KMS-11 (cell line): ENCODE results near the gene KMT2C.

Experiments used
- H2AFZ ChIP-seq: fragments of 200-600 bp; sonication (generic); 2 replicates; pipeline ENCODE4 v1.6.1; 2016; ENCODE audit warnings: antibody characterized with exemption, mixed run types, low read depth
- H3K27ac ChIP-seq: fragments of 200-600 bp; sonication (generic); 2 replicates; pipeline ENCODE4 v1.6.1; 2016; ENCODE audit warnings: mild to moderate bottlenecking, mixed run types
- H3K27me3 ChIP-seq: fragments of 200-600 bp; sonication (generic); 2 replicates; pipeline ENCODE4 v1.6.1; 2017; ENCODE audit warnings: mild to moderate bottlenecking, low read depth, mixed run types, moderate library complexity; ENCODE audit not compliant: insufficient read depth
- H3K36me3 ChIP-seq: fragments of 200-600 bp; sonication (generic); 2 replicates; pipeline ENCODE4 v1.6.1; 2017; ENCODE audit warnings: mild to moderate bottlenecking, mixed run types; ENCODE audit not compliant: insufficient read depth
- H3K4me1 ChIP-seq: fragments of 200-600 bp; sonication (generic); 2 replicates; pipeline ENCODE4 v1.6.1; 2016; ENCODE audit warnings: mild to moderate bottlenecking, low read depth, mixed run types; ENCODE audit not compliant: poor library complexity, severe bottlenecking
- H3K4me2 ChIP-seq: fragments of 200-600 bp; sonication (generic); 2 replicates; pipeline ENCODE4 v1.7.0; 2016; ENCODE audit warnings: mild to moderate bottlenecking, mixed run types
- H3K4me3 ChIP-seq: fragments of 200-600 bp; sonication (generic); IDR thresholded peaks from 2 replicates; pipeline ENCODE4 v1.6.1; 2017; ENCODE audit warnings: low read depth, low read length, mixed read lengths; ENCODE audit not compliant: insufficient read depth
- H3K79me2 ChIP-seq: fragments of 200-600 bp; sonication (generic); 2 replicates; pipeline ENCODE4 v1.6.1; 2016; ENCODE audit warnings: low read depth, mixed run types; ENCODE audit not compliant: insufficient read depth
- H3K9ac ChIP-seq: fragments of 200-600 bp; sonication (generic); 2 replicates; pipeline ENCODE4 v1.6.1; 2016; ENCODE audit warnings: mild to moderate bottlenecking, mixed run types
- H4K20me1 ChIP-seq: fragments of 200-600 bp; sonication (generic); 2 replicates; pipeline ENCODE4 v1.6.1; 2016; ENCODE audit warnings: mild to moderate bottlenecking, mixed run types; ENCODE audit not compliant: insufficient read depth
- CTCF ChIP-seq: fragments of 200-600 bp; sonication (generic); conservative IDR thresholded peaks from 2 replicates; pipeline ENCODE4 v1.6.1; 2017; ENCODE audit warnings: low read depth, mild to moderate bottlenecking, antibody characterized with exemption, low read length, moderate library complexity, mixed read lengths

The KMT2C gene

GRCh38 chr7:152144557-152145245 is 291.1 kb downstream of the KMT2C start:
- Histone ChIP-seq H2AFZ (no peak overlapping the region), H3K4me1 (no peaks in the 10 kb centered on the region), H3K4me2 (no peak overlapping the region), H3K27me3 (no peaks in the 10 kb centered on the region), H3K4me3 (no peak overlapping the region), H3K36me3 (no peaks in the 10 kb centered on the region; the same call in 1 of the 2 replicates), H4K20me1 (no peaks in the 10 kb centered on the region), H3K9ac (no peak overlapping the region), H3K79me2 (no peaks in the 10 kb centered on the region), H3K27ac (no peak overlapping the region)
- TF ChIP-seq CTCF: no peak

DNA sequence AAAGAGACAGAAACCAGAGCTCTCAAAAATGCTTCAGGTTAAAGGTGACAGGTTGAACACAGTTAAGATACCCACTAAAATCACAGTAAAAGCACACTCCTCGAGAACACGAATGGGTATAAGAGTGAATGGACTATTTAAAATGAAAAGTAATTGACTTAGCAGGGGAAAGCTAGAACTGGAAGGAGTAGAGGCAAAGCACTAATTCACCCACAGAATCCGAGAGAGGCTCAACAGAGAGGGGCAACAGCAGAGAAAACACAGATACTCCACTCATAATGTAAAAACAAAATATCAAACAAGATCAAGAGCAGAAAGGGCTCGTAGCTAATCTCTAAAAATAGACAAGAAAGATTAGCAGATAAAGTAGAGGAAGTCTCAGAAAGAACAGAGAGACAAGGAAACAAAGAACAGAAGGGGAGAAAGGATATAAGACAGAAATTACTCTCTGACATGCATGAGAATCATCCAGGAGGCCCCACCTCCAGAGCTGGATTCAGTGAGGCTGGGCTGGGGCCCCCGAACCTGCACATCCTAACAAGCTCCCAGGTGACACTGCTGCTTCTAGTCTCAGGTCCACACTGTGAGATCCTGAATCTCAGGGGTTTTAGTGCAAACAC is 292.7 kb downstream of the KMT2C start:
- H3K36me3 ChIP-seq: no peaks in the 10 kb centered on the region; the same call in 1 of the 2 replicates
- no peaks in the 10 kb centered on the region for H4K20me1 ChIP-seq
- no peaks in the 10 kb centered on the region for H3K4me1 ChIP-seq
- TF ChIP-seq CTCF: no peak
- no peak overlapping the region for H3K4me3 ChIP-seq
- no peak overlapping the region for H2AFZ ChIP-seq
- no peak overlapping the region for H3K4me2 ChIP-seq
- no peak overlapping the region for H3K9ac ChIP-seq
- H3K27ac ChIP-seq: no peak overlapping the region
- no peaks in the 10 kb centered on the region for H3K79me2 ChIP-seq
- no peaks in the 10 kb centered on the region for H3K27me3 ChIP-seq

DNA sequence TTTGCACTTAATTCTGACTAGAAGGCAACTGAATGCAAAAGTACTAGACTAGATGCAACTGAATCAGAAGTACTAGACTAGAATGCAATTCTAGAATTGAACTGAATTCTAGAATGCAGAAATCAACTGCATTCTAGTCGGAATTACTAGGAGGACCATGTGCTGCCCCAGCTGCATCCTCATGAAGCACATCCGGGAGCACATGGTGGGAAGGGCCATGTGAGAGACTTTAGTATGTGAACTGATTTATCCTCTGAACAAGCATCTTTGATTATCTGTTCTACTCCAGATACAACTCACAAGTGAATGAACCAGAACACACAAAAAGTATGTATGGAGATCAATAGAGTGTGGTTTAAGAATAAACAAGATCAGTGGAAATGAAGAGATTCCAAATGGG is 295.2 kb downstream of the KMT2C start:
- no peak for TF ChIP-seq CTCF
- H3K4me1 ChIP-seq: no peaks in the 10 kb centered on the region

DNA sequence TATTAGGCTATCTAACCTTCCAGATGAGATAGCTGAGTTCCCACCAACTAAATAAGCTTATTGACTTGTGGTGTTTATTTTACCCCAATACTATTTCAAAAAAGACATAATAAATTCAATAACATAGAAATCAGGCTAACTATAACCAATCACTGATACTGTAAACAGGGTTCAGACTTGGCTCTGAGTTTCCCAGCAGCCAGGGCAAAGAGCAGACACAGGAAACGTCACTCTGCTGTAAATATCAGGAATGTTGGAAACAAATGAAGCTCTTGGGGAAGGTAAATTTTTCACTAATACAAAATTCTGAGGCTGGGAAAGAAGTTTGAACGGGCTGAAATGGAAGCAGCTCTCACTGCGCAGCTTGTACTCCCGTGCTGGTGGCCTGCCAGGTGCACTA is 295.7 kb downstream of the KMT2C start:
- H4K20me1 ChIP-seq: no peaks in the 10 kb centered on the region
- no peak overlapping the region for H2AFZ ChIP-seq
- no peaks in the 10 kb centered on the region for H3K4me1 ChIP-seq
- H3K27me3 ChIP-seq: no peaks in the 10 kb centered on the region
- no peak overlapping the region for H3K4me3 ChIP-seq
- H3K9ac ChIP-seq: no peak overlapping the region
- H3K79me2 ChIP-seq: no peaks in the 10 kb centered on the region
- no peaks in the 10 kb centered on the region; the same call in 1 of the 2 replicates for H3K36me3 ChIP-seq
- TF ChIP-seq CTCF: no peak
- no peak overlapping the region for H3K27ac ChIP-seq
- no peak overlapping the region for H3K4me2 ChIP-seq

More for the DNA sequence above, 295.2 kb downstream of the KMT2C start:
- H2AFZ ChIP-seq: no peak overlapping the region
- H3K36me3 ChIP-seq: no peaks in the 10 kb centered on the region; the same call in 1 of the 2 replicates
- H3K4me3 ChIP-seq: no peak overlapping the region
- no peaks in the 10 kb centered on the region for H3K79me2 ChIP-seq
- no peak overlapping the region for H3K27ac ChIP-seq
- no peaks in the 10 kb centered on the region for H3K27me3 ChIP-seq
- no peak overlapping the region for H3K4me2 ChIP-seq
- H3K9ac ChIP-seq: no peak overlapping the region
- H4K20me1 ChIP-seq: no peaks in the 10 kb centered on the region
